ENCODE measurements around the gene SMYD3. TPM values are rescaled to one million over a fixed set of nuclear protein-coding genes. Genes with fewer than 3 reads are reported as not detected.

The SMYD3 gene
- total RNA-seq, 1 experiment from 2014 or later = 25.5 TPM

DNA sequence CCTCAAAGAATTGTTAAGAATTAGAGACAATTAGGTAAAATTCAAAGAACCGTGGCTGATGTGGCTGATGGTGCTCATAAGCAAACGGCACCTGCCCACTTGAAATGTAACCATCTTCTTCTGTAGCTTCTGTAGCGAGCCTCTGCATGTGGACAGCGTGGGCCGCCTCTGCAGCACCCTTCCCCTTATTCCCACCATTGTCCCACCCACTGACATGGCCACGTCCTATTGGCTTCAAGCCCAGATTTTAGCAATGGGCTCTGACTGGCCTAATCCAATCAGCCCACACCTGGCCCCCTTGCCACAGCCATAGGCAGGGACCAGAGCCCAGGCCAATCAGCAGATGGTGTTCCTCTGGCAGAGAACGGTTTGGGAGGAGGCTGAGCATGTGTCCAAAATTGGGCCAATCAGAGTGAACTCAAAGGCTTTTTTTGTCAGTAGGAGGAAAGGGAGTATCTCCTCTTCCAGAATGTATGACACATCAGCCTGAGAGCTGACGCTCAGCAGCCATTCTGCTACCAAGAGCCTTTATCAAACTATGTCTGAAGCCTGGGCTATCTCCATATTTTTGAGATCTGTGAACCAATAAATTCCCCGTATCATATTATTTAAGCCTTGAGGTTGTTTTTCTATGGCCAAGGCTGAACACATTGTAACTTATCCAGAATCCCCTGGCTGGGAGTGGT is 518.5 kb downstream of the SMYD3 start:
- no CpG with 5 or more reads among the region's 9 CpGs for WGBS (ENCODE audit: extremely low coverage, insufficient read length, low lambda C conversion rate)
- Mint-ChIP-seq H3K9me3 (no peaks in the 10 kb centered on the region), H3K36me3 (ENCODE audit: insufficient read depth in 1 of 3, low read depth in 3 of 3) (no peaks in the 10 kb centered on the region), H3K4me1 (peaks cover 0 to 8% of the 10 kb centered on the region in 2 experiments; a peak in 2 of 4 replicates), H3K27me3 (ENCODE audit: low read depth) (no peaks in the 10 kb centered on the region), H3K27ac (no peak overlapping the region), H3K4me3 (no peak overlapping the region)
- Histone ChIP-seq H3T11ph (ENCODE audit: low read length) (no peak overlapping the region), H2BK5ac (ENCODE audit: insufficient read length, low read length) (no peak overlapping the region), H3K9me3 (ENCODE audit: control insufficient read depth, low read depth, low read length) (no peaks in the 10 kb centered on the region), H2AFZ (ENCODE audit: low read length) (no peak overlapping the region), H2BK120ac (ENCODE audit: low read depth, low read length, poor library complexity, severe bottlenecking) (no peak overlapping the region), H4K91ac (ENCODE audit: insufficient read length, low read depth, low read length) (no peak overlapping the region), H3K27ac (ENCODE audit: insufficient read length, low read depth, low read length) (no peak overlapping the region), H3K79me1 (ENCODE audit: insufficient read depth, low read depth, low read length, poor library complexity, severe bottlenecking) (no peaks in the 10 kb centered on the region), H2BK12ac (ENCODE audit: insufficient read length, low read depth, low read length) (no peak overlapping the region), H3K23me2 (ENCODE audit: insufficient read length, low read depth, low read length, poor library complexity, severe bottlenecking) (no peaks in the 10 kb centered on the region), H3K27me3 (ENCODE audit: insufficient read depth, low read length) (no peaks in the 10 kb centered on the region), H3K14ac (ENCODE audit: insufficient read depth, low read length) (no peak overlapping the region), H3K23ac (ENCODE audit: insufficient read length, low read depth, low read length) (no peak overlapping the region), H3K18ac (ENCODE audit: insufficient read length, low read depth, low read length) (no peak overlapping the region), H3K4ac (ENCODE audit: low read depth, low read length) (no peak overlapping the region), H3K9ac (ENCODE audit: extremely low read depth, insufficient read length, low read length) (no peak overlapping the region), H2AK5ac (ENCODE audit: insufficient read length, low read length) (no peak overlapping the region), H3K4me1 (ENCODE audit: insufficient read depth, low read length) (0 out of 2 replicates have a peak, but pooled peaks cover 3% of the 10 kb centered on the region), H4K8ac (replicated peaks; ENCODE audit: insufficient read length, low read depth, low read length) (no peak overlapping the region), H2BK15ac (ENCODE audit: low read depth, low read length) (no peak overlapping the region), H3K56ac (ENCODE audit: insufficient read length, low read depth, low read length) (no peak overlapping the region), H3K79me2 (ENCODE audit: insufficient read depth, low read length) (no peaks in the 10 kb centered on the region), H4K5ac (ENCODE audit: insufficient read length, low read depth, low read length) (no peak overlapping the region), H2BK20ac (ENCODE audit: low read depth, low read length, poor library complexity, severe bottlenecking) (no peak overlapping the region), H4K20me1 (ENCODE audit: control insufficient read depth, insufficient read depth, insufficient read length) (no peaks in the 10 kb centered on the region), H3K4me2 (ENCODE audit: insufficient read depth, insufficient read length, low read length) (no peak overlapping the region)
- no peak for DNase-seq
- TF ChIP-seq, protein P1, sequence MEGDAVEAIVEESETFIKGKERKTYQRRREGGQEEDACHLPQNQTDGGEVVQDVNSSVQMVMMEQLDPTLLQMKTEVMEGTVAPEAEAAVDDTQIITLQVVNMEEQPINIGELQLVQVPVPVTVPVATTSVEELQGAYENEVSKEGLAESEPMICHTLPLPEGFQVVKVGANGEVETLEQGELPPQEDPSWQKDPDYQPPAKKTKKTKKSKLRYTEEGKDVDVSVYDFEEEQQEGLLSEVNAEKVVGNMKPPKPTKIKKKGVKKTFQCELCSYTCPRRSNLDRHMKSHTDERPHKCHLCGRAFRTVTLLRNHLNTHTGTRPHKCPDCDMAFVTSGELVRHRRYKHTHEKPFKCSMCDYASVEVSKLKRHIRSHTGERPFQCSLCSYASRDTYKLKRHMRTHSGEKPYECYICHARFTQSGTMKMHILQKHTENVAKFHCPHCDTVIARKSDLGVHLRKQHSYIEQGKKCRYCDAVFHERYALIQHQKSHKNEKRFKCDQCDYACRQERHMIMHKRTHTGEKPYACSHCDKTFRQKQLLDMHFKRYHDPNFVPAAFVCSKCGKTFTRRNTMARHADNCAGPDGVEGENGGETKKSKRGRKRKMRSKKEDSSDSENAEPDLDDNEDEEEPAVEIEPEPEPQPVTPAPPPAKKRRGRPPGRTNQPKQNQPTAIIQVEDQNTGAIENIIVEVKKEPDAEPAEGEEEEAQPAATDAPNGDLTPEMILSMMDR (conservative IDR thresholded peaks at IDR 0.05) = no peak

Data from H9 (cell line).